HEK293 (cell line): ENCODE measurements around the gene TRAK1.

Experiments used
- CTCF ChIA-PET: fragments of 350-600 bp; formaldehyde crosslinking; extraction: SDS; loops from one replicate; lab custom pipeline; 2021; ENCODE audit warnings: antibody characterized with exemption; lab: Yijun Ruan, JAX
- POLR2A ChIA-PET: fragments of 300-600 bp; formaldehyde crosslinking; extraction: SDS; loops from one replicate; lab custom pipeline; 2020; ENCODE audit warnings: antibody characterized with exemption, inconsistent platforms; lab: Yijun Ruan, JAX
- H3K27ac ChIP-seq: fragments of 200-500 bp; sonication (Bioruptor generic); 2 replicates; pipeline ENCODE4 v1.5.1; 2014; ENCODE audit warnings: low read depth, low read length, control low read depth, inconsistent platforms; ENCODE audit errors: extremely low read depth
- H3K36me3 ChIP-seq, 2 experiments: fragments of 200-500 bp in 1 of 2; sonication (Bioruptor generic) in 1 of 2; 1 replicate in 1 of 2; 2 replicates in 1 of 2; pipeline ENCODE4 v1.5.1; 2014 to 2017; ENCODE audit warnings: inconsistent platforms in 2 of 2, low read length in 2 of 2; ENCODE audit not compliant: control insufficient read depth in 2 of 2, insufficient read depth in 1 of 2
- H3K4me1 ChIP-seq: fragments of 200-500 bp; sonication (Bioruptor generic); 2 replicates; pipeline ENCODE4 v1.5.1; 2014; ENCODE audit warnings: mild to moderate bottlenecking, low read length, inconsistent platforms; ENCODE audit not compliant: control insufficient read depth, insufficient read depth
- H3K4me3 ChIP-seq: 2 replicates; pipeline ENCODE4 v1.5.1; 2011; ENCODE audit warnings: low read depth, mild to moderate bottlenecking, control low read depth, low read length, moderate library complexity
- H3K9me3 ChIP-seq: fragments of 200-500 bp; sonication (Bioruptor generic); 2 replicates; pipeline ENCODE4 v1.5.1; 2014; ENCODE audit warnings: low read depth, low read length, inconsistent platforms; ENCODE audit not compliant: control insufficient read depth, insufficient read depth
- GLI4 ChIP-seq: fragments of 450-650 bp; formaldehyde crosslinking; IDR thresholded peaks from 2 replicates; pipeline ENCODE4 v1.5.1; 2016; ENCODE audit warnings: missing biosample characterization, missing genetic modification characterization
- GLIS1 ChIP-seq: fragments of 450-650 bp; formaldehyde crosslinking; IDR thresholded peaks from 2 replicates; pipeline ENCODE4 v1.5.1; 2016; ENCODE audit warnings: missing biosample characterization, missing genetic modification characterization
- IKZF3 ChIP-seq: fragments of 450-650 bp; IDR thresholded peaks from 2 replicates; pipeline ENCODE4 v1.5.0; 2018; ENCODE audit warnings: missing biosample characterization, mild to moderate bottlenecking, missing genetic modification characterization, moderate library complexity
- OSR2 ChIP-seq: fragments of 450-650 bp; formaldehyde crosslinking; IDR thresholded peaks from 2 replicates; pipeline ENCODE4 v1.5.1; 2016; ENCODE audit warnings: missing biosample characterization, missing genetic modification characterization
- PRDM10 ChIP-seq: fragments of 450-650 bp; formaldehyde crosslinking; IDR thresholded peaks from 2 replicates; pipeline ENCODE4 v1.5.1; 2016; ENCODE audit warnings: missing biosample characterization, missing genetic modification characterization
- PRDM6 ChIP-seq: fragments of 450-650 bp; formaldehyde crosslinking; IDR thresholded peaks from 2 replicates; pipeline ENCODE4 v1.5.1; 2017; ENCODE audit warnings: missing biosample characterization, missing genetic modification characterization
- REST ChIP-seq: fragments of 450-650 bp; formaldehyde crosslinking; IDR thresholded peaks from 2 replicates; pipeline ENCODE4 v1.5.1; 2016; ENCODE audit warnings: missing biosample characterization, missing genetic modification characterization
- SCRT1 ChIP-seq: fragments of 450-650 bp; formaldehyde crosslinking; IDR thresholded peaks from 2 replicates; pipeline ENCODE4 v1.5.1; 2016; ENCODE audit warnings: missing biosample characterization, missing genetic modification characterization, borderline replicate concordance
- SCRT2 ChIP-seq: fragments of 450-650 bp; formaldehyde crosslinking; IDR thresholded peaks from 2 replicates; pipeline ENCODE4 v1.5.1; 2016; ENCODE audit warnings: missing biosample characterization, missing genetic modification characterization
- ZBTB1 ChIP-seq: fragments of 450-650 bp; formaldehyde crosslinking; IDR thresholded peaks from 2 replicates; pipeline ENCODE4 v1.5.1; 2016; ENCODE audit warnings: missing biosample characterization, missing genetic modification characterization
- ZBTB20 ChIP-seq: fragments of 450-650 bp; formaldehyde crosslinking; IDR thresholded peaks from 2 replicates; pipeline ENCODE4 v1.5.1; 2016; ENCODE audit warnings: missing biosample characterization, missing genetic modification characterization
- ZIC2 ChIP-seq: fragments of 450-650 bp; formaldehyde crosslinking; IDR thresholded peaks from 2 replicates; pipeline ENCODE4 v1.5.1; 2016; ENCODE audit warnings: missing biosample characterization, missing genetic modification characterization
- ZNF121 ChIP-seq: fragments of 450-650 bp; formaldehyde crosslinking; IDR thresholded peaks from 2 replicates; pipeline ENCODE4 v1.5.1; 2016; ENCODE audit warnings: missing biosample characterization, missing genetic modification characterization
- ZNF302 ChIP-seq: fragments of 450-650 bp; formaldehyde crosslinking; IDR thresholded peaks from 2 replicates; pipeline ENCODE4 v1.5.1; 2016; ENCODE audit warnings: missing biosample characterization, missing genetic modification characterization, low read depth
- ZNF335 ChIP-seq: fragments of 450-650 bp; formaldehyde crosslinking; conservative IDR thresholded peaks from 2 replicates; pipeline ENCODE4 v1.5.1; 2016; ENCODE audit warnings: missing biosample characterization, missing genetic modification characterization
- ZNF513 ChIP-seq: fragments of 450-650 bp; IDR thresholded peaks from 2 replicates; pipeline ENCODE4 v1.5.1; 2018; ENCODE audit warnings: missing biosample characterization, missing genetic modification characterization
- ZNF514 ChIP-seq: fragments of 450-650 bp; formaldehyde crosslinking; IDR thresholded peaks from 2 replicates; pipeline ENCODE4 v1.5.1; 2016; ENCODE audit warnings: missing biosample characterization, missing genetic modification characterization
- ZNF600 ChIP-seq: fragments of 450-650 bp; formaldehyde crosslinking; IDR thresholded peaks from 2 replicates; pipeline ENCODE4 v1.5.1; 2016; ENCODE audit warnings: missing biosample characterization, missing genetic modification characterization
- ZNF623 ChIP-seq: fragments of 450-650 bp; formaldehyde crosslinking; IDR thresholded peaks from 2 replicates; pipeline ENCODE4 v1.5.1; 2016; ENCODE audit warnings: missing biosample characterization, missing genetic modification characterization
- ZNF785 ChIP-seq: fragments of 450-650 bp; formaldehyde crosslinking; IDR thresholded peaks from 2 replicates; pipeline ENCODE4 v1.5.1; 2016; ENCODE audit warnings: missing biosample characterization, missing genetic modification characterization
- ZXDB ChIP-seq: fragments of 450-650 bp; formaldehyde crosslinking; IDR thresholded peaks from 2 replicates; pipeline ENCODE4 v1.5.1; 2016; ENCODE audit warnings: missing biosample characterization, missing genetic modification characterization

The TRAK1 gene

GRCh38 chr3:42070089-42070488 is 21.1 kb upstream of the TRAK1 start (continued):
- no peak for TF ChIP-seq ZNF513 (tag by site-specific recombination)

- Histone ChIP-seq H3K4me1 (peaks cover 8% of the 10 kb centered on the region), H3K36me3 (no peaks in the 10 kb centered on the region), H3K27ac (no peak overlapping the region), H3K9me3 (no peaks in the 10 kb centered on the region), H3K4me3 (no peak overlapping the region)
- ChIA-PET POLR2A (no interaction called here), CTCF (interaction anchor here (1.1 kb wide), 1 partner anchor 27 kb away, joined by 3 read pairs; no protein-coding TSS in a partner anchor)
- TF ChIP-seq SCRT2: peak; percentile 34; the same call in 1 of the 2 replicates
- peak; percentile 52; the same call in 1 of the 2 replicates for TF ChIP-seq OSR2
- 0 out of 2 replicates have a peak, but pooled peaks have one; percentile 33 for TF ChIP-seq SCRT1
- 0 out of 2 replicates have a peak, but pooled peaks have one; percentile 21 for TF ChIP-seq ZXDB (tag by site-specific recombination)
- no peak for TF ChIP-seq GLI4 (tag by site-specific recombination)
Measured at GRCh38 chr3:42070524-42070923, 20.6 kb upstream of the TRAK1 start.

- POLR2A ChIA-PET: interaction anchor here (0.6 to 1.3 kb wide), 5 partner anchors 10 to 659 kb away, joined by 3 to 8 read pairs (median 3); no protein-coding TSS in a partner anchor
- Histone ChIP-seq H3K36me3 (no peaks in the 10 kb centered on the region), H3K27ac (peak overlapping the region; percentile 4; the same call in 1 of the 2 replicates), H3K9me3 (no peaks in the 10 kb centered on the region), H3K4me3 (peak overlapping the region; percentile 24), H3K4me1 (peaks cover 8% of the 10 kb centered on the region)
- CTCF ChIA-PET: no interaction called here
- TF ChIP-seq ZBTB20 (tag by site-specific recombination): 0 out of 2 replicates have a peak, but pooled peaks have one; percentile 36
- TF ChIP-seq GLIS1: no peak
- no peak for TF ChIP-seq ZBTB1 (tag by site-specific recombination)
- no peak for TF ChIP-seq ZNF785 (tag by site-specific recombination)
- peak; percentile 42; the same call in 1 of the 2 replicates for TF ChIP-seq PRDM6 (tag by site-specific recombination)
- TF ChIP-seq ZNF514 (tag by site-specific recombination): no peak
- TF ChIP-seq REST (tag by site-specific recombination): 0 out of 2 replicates have a peak, but pooled peaks have one; percentile 14
- TF ChIP-seq PRDM10 (tag by site-specific recombination): peak; percentile 24; the same call in 1 of the 2 replicates
- peak; percentile 28; the same call in 1 of the 2 replicates for TF ChIP-seq IKZF3
- TF ChIP-seq ZNF335 (tag by site-specific recombination): peak; percentile 85
- TF ChIP-seq ZNF623 (tag by site-specific recombination): peak; percentile 93
- 0 out of 2 replicates have a peak, but pooled peaks have one; percentile 43 for TF ChIP-seq ZIC2
- TF ChIP-seq ZNF302 (tag by site-specific recombination): no peak
- TF ChIP-seq ZNF600 (tag by site-specific recombination): peak; percentile 72
- TF ChIP-seq ZNF121 (tag by site-specific recombination): no peak
- no peak for TF ChIP-seq SCRT2
Measured at GRCh38 chr3:42071904-42072812, 19.0 kb upstream of the TRAK1 start.
